Astrocyte of the cerebellum (primary cell): ENCODE results near the gene TBX21.

Experiments used
- DNase-seq: peaks from one replicate; pipeline ENCODE4 v3.0.0-alpha.2; 2011; ENCODE audit warnings: low read depth
- H3K4me3 ChIP-seq: 2 replicates; pipeline ENCODE4 v1.5.1; 2011; ENCODE audit warnings: mild to moderate bottlenecking, low read depth, low read length, moderate library complexity
- in situ Hi-C: cut with HindIII; loops from 2 replicates; pipeline ENCODE4 v1.10.0; 2017; ENCODE audit warnings: low sequenced_read_pairs
- TF ChIP-seq, protein P1 (sequence below): IDR thresholded peaks from 2 replicates; pipeline ENCODE4 v1.5.1; 2012; ENCODE audit warnings: low read length, low read depth, moderate library complexity, mild to moderate bottlenecking; ENCODE audit errors: missing control alignments

The TBX21 gene

DNA sequence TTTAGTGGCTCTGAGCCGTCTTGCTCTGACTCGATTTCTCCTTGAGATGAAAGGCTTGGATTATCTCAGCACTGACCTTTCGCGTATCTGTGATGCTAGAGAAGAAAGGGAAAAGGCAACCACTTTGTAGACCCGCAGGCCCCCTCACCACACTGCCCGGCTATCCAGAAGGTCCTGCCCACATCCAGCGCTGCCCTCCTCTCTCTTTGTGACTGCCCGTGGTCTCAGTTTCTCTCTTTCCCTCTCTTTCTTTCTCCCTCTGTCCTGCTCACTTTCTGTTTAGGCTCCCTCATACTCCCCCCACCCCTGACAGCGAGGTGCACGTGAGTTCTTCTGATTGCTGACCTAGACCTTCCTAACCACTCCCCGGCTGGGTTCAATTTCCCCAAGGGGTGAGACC lies 12.8 kb upstream of the TBX21 start:
- H3K4me3 ChIP-seq: no peak overlapping the region
- no peak for DNase-seq
- in situ Hi-C loops: no loop called here
- TF ChIP-seq, protein P1, sequence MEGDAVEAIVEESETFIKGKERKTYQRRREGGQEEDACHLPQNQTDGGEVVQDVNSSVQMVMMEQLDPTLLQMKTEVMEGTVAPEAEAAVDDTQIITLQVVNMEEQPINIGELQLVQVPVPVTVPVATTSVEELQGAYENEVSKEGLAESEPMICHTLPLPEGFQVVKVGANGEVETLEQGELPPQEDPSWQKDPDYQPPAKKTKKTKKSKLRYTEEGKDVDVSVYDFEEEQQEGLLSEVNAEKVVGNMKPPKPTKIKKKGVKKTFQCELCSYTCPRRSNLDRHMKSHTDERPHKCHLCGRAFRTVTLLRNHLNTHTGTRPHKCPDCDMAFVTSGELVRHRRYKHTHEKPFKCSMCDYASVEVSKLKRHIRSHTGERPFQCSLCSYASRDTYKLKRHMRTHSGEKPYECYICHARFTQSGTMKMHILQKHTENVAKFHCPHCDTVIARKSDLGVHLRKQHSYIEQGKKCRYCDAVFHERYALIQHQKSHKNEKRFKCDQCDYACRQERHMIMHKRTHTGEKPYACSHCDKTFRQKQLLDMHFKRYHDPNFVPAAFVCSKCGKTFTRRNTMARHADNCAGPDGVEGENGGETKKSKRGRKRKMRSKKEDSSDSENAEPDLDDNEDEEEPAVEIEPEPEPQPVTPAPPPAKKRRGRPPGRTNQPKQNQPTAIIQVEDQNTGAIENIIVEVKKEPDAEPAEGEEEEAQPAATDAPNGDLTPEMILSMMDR: no peak

GRCh38 chr17:47720754-47721533 lies 12.1 kb upstream of the TBX21 start:
- no peak for DNase-seq
- in situ Hi-C loops: no loop called here
- TF ChIP-seq, protein P1: no peak

DNA sequence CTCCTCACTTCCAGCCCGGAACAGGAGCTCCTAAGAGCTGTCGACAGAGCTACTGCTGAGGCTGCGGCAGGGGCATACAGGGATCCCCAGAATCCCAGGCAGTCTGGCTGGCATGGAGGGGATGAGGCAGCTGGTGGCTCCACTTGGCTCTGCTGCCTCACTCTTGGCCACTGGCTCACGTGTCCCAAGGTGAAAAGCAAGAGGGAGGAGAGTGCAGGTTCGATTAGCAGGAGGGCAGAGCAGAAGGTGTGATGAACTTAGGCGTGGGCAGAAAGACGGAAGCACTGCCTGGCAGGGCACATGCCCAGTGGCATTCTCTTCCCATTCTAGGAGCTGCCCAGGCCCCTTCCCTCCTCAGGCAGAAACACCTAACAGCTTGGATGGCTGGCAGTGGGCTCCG lies 11.3 kb upstream of the TBX21 start:
- in situ Hi-C loops: no loop called here
- DNase-seq: no peak
- no peak overlapping the region for H3K4me3 ChIP-seq
- TF ChIP-seq, protein P1: no peak

More at GRCh38 chr17:47720754-47721533, 12.1 kb upstream of the TBX21 start:
- no peak overlapping the region for H3K4me3 ChIP-seq

DNA sequence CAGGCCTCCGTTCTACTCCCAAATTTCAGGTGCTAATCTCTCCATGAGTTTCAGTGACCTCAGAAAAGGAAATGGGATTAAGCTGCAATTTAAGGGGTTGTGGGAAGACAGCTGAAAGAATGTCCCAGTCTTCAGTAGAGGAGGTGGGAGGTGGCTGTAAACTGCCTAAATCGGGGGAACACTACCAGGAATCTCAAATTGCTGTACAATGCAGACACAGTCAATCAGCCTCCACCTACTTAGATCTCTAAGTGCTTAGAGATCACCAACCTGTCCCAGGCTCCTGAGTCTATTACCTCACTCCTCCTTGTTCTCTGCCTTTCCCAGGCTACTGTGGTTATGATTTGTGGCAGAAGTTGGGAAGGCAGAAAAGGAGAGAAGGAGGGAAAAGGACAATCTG lies 8.3 kb upstream of the TBX21 start:
- in situ Hi-C loops: no loop called here
- DNase-seq: no peak
- TF ChIP-seq, protein P1: no peak
- H3K4me3 ChIP-seq: no peak overlapping the region

DNA sequence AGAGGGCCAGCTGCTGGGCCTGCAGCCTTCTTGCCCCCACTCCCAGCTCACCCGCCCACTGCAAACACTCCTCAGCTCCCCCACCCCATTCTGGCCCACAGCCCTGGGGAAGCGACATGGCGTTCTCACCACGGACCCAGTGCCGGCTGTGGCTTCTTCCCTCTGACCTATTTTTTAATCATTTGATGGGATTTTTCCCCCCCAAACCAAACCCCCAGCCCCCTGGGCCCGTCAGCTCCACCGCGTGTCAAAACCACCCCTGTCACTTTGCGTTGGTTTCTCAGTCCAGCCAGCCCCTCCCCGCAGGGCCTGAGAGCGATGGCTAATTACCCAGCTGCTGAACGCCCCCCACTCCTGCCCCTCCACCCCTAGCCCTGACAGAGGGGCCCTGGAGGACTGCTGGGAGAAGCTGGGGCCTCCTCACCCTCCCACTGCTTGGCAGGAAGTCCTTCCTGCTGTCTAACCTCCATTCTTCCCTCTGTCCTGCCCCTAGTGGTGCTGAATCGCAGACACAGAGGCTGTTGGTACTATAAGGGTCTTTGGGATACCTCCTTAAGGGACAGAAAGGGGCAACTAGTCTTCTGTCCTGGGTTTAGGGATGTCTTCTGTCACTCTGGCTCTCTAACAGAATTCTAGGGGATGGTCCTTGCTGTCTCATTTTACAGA lies 7.5 kb upstream of the TBX21 start:
- in situ Hi-C loops: no loop called here
- DNase-seq: no peak
- no peak overlapping the region for H3K4me3 ChIP-seq
- TF ChIP-seq, protein P1: no peak

- no peak for DNase-seq
- TF ChIP-seq, protein P1: no peak
- H3K4me3 ChIP-seq: no peak overlapping the region
- in situ Hi-C loops: no loop called here
Measured at GRCh38 chr17:47726796-47727703, 6.0 kb upstream of the TBX21 start.
